Cardiac fibroblast (primary cell): ENCODE results near the gene EPHB2.
"Not testable (repeated sequence)": the region's sequence is repeated elsewhere in the genome, so short reads cannot be mapped to it uniquely, and the experiment has no call there.

Source experiments
- DNase-seq, 2 donors: peaks; one replicate each; pipeline versions ENCODE4 v3.0.0 to v3.0.0-alpha.2; 2010; ENCODE audit warnings: low read depth in 2 of 2
- H3K4me3 ChIP-seq, 2 donors: replicated peaks in 1 of 2; 1 replicate in 1 of 2; 2 replicates in 1 of 2; pipeline ENCODE4 v1.5.1; 2011; ENCODE audit warnings: low read depth in 2 of 2, low read length in 2 of 2, mild to moderate bottlenecking in 2 of 2, moderate library complexity in 1 of 2
- TF ChIP-seq, protein P1 (sequence below): IDR thresholded peaks from one replicate; pipeline ENCODE4 v1.5.1; 2011; ENCODE audit warnings: low read depth, mild to moderate bottlenecking, low read length, inconsistent platforms

The EPHB2 gene

GRCh38 chr1:22935433-22935832 is 224.8 kb downstream of the EPHB2 start:
- no peak overlapping the region for H3K4me3 ChIP-seq
- no peak for DNase-seq
- TF ChIP-seq, protein P1, sequence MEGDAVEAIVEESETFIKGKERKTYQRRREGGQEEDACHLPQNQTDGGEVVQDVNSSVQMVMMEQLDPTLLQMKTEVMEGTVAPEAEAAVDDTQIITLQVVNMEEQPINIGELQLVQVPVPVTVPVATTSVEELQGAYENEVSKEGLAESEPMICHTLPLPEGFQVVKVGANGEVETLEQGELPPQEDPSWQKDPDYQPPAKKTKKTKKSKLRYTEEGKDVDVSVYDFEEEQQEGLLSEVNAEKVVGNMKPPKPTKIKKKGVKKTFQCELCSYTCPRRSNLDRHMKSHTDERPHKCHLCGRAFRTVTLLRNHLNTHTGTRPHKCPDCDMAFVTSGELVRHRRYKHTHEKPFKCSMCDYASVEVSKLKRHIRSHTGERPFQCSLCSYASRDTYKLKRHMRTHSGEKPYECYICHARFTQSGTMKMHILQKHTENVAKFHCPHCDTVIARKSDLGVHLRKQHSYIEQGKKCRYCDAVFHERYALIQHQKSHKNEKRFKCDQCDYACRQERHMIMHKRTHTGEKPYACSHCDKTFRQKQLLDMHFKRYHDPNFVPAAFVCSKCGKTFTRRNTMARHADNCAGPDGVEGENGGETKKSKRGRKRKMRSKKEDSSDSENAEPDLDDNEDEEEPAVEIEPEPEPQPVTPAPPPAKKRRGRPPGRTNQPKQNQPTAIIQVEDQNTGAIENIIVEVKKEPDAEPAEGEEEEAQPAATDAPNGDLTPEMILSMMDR: no peak

DNA sequence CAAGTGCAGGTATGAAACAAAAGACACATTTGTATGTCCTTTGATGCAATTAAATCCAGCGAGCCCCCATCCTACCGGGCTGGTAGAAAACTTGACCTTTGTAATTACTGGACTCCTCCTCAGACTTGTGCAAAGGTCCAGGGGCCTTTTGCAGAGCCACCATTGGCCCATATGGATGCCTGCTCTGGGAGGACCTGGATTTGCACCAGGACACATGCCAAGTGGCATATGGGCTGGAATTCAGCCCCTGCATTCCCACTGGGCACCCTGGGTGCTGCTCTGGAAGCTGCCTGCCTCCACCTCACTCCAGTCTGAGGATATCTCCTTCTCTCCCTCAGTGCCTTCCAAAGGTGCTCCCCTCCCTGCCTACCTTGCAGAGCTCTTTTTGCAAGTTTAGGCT is 226.0 kb downstream of the EPHB2 start:
- TF ChIP-seq, protein P1: no peak
- H3K4me3 ChIP-seq: no peak overlapping the region
- no peak for DNase-seq

DNA sequence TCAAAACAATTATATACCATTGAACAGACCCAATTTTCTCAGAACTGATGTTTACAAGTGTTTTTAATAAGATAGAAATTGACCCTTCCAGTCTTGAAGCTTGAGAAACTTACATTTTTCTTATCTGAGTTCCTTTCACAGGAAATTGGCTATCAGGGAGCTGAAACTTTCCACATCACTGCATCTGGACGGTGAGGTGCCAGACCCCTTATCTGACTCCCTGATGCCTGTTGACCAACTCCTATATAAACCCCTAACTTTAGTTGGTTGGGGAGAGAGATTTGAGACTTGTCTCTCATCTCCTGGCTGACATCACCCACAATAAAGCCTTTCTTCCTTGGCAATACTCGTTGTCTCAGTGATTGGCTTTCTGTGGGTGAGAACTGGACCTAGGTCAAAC is 230.6 kb downstream of the EPHB2 start:
- no peak for DNase-seq
- no peak overlapping the region for H3K4me3 ChIP-seq
- TF ChIP-seq, protein P1: no peak

- no peak for DNase-seq
- TF ChIP-seq, protein P1: no peak
- no peak overlapping the region for H3K4me3 ChIP-seq
Observed at GRCh38 chr1:22944346-22945055, 233.9 kb downstream of the EPHB2 start.

DNA sequence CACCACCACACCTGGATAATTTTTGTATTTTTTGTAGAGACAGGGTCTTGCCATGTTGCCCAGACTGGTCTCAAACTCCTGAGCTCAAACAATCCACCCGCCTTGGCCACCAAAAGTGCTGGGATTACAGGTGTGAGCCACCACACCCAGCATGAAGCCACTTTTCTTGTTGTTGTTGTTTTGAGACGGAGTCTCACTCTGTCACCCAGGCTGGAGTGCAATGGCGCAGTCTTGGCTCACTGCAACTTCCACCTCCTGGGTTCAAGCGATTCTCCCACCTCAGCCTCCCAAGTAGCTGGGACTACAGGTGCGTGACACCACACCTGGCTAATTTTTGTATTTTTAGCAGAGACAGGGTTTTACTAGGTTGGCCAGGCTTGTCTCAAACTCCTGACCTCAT is 234.5 kb downstream of the EPHB2 start:
- DNase-seq, H3K4me3 ChIP-seq: not testable (repeated sequence)

- H3K4me3 ChIP-seq: no peak overlapping the region
- DNase-seq: no peak
- TF ChIP-seq, protein P1: no peak
Observed at GRCh38 chr1:22949822-22950331, 239.2 kb downstream of the EPHB2 start.

DNA sequence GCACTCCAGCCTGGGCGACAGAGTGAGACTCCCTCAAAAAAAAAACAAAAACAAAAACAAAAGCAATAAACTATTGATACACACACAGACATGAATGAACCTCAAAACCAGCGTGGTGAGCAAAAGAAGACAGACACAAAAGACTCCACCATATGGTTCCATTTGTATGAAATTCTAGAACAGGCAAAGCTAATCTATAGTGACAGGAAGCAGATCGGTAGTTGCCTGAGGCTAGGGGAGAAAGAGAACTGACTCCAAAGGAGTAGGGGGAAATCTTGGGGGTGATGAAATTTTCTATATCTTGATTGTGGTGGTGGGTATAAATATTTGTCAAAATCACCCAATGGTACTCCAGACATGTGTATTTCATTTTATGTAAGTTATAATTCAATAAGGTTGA is 241.2 kb downstream of the EPHB2 start:
- TF ChIP-seq, protein P1: no peak
- no peak overlapping the region for H3K4me3 ChIP-seq
- DNase-seq: no peak
